Stimulated activated CD8-positive, alpha-beta memory T cell treated with anti-CD3 and anti-CD28 coated beads, Interleukin-2, amount 100 ng/mL, for 1 hour (primary cell): Measurements from ENCODE around the gene ST6GALNAC2.
A peak's percentile ranks its signal among the peaks of the same experiment; 100 is the strongest.
"Not testable (repeated sequence)": the region's sequence is repeated elsewhere in the genome, so short reads cannot be mapped to it uniquely, and the experiment has no call there.

Experiments
- DNase-seq, 2 donors: peaks; one replicate each; pipeline ENCODE4 v3.0.0-alpha.2; 2020; ENCODE audit warnings: low read depth in 2 of 2

Gene ST6GALNAC2

GRCh38 chr17:76570877-76571471 is 14.7 kb downstream of the ST6GALNAC2 start:
- DNase-seq = no peak

DNA sequence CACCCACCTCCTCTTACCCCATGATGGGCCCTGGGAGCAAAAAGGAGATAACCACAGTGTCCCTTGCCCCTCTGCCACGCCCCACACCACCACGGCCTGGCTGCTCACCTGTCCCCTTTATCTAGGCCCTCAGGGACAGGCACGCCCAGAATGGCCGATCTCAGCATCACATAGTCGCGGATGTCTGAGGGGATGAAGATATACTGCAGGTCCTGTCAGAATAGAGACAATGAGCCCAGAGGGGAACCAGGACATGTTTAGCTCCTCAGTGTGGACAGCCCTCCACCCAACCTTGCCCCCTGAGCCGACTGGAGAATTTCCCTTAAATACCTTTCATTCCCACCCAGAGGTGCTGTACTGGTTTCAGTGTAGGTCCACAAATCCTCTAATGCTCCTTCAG is 15.2 kb downstream of the ST6GALNAC2 start:
- no peak for DNase-seq

DNA sequence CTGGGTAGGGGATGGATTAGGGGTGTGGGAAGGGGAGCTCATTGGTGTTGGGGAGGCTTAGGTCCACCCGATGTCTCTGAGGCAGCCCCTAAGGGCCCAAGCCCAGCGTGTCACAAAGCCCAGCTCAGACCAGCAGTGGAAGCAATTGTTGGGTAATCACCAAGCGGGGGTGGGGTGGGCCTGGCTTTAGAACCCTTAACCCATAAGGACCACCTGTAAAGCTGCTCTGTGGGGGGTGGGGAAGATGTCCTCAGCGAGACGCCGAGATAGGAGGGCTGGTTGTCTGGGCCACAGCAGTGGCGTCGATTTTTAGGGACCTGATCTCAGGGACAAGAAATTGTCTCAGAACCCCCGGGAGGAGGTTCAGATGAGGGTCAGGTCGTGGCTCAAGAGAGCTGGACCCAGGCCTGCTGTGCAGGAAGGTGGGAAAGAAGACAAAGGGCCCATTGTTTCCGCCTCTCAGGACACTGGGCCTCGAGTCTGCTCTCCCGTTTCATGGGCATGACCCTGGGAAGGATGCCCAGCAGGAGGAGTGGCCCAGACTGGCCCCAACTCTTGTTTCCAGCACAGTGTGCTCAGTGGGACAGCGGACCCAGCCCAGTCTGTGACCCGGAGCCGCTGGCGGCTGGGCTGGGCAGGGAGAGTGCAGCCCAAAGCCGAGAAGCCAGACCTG is 15.9 kb downstream of the ST6GALNAC2 start:
- no peak for DNase-seq

GRCh38 chr17:76568811-76569221 is 16.8 kb downstream of the ST6GALNAC2 start:
- DNase-seq = no peak

DNA sequence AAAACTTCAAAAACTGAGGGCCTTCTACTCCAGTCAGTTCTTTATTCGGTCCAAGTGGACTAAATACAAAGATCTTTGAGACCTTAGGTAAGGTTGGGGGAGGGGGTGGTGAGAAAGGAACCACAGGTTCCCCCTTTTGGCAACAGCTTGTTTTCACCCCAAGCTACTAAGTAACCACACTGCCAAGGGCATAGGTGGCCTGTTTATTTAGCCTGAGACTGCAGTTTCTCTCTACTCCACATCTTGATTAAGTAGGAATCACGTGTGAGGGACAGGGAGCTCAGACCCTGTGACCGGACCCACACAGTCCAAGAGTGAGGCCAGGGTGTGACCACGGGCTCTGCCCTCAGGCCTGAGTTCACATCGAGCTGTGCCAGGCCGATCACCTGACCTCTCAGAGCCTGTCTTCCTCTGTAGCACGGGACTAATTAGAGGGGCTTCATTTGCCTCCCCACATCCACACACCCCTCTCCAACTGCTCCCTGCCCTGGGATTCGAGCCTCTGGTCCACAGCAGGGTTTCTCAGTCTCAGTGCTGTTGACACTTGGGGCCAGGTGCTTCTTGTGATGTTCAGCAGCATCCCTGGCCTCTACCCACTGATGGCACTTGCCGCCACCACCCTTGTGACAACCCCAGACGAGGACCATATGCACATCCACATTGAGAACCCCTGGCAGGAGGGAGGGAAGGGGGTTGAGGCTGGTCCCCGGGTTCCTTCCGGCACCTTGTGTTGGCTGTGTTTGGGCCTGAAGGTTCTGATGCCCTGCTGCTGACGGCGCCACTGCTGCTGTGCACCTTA is 17.8 kb downstream of the ST6GALNAC2 start:
- no peak for DNase-seq

DNA sequence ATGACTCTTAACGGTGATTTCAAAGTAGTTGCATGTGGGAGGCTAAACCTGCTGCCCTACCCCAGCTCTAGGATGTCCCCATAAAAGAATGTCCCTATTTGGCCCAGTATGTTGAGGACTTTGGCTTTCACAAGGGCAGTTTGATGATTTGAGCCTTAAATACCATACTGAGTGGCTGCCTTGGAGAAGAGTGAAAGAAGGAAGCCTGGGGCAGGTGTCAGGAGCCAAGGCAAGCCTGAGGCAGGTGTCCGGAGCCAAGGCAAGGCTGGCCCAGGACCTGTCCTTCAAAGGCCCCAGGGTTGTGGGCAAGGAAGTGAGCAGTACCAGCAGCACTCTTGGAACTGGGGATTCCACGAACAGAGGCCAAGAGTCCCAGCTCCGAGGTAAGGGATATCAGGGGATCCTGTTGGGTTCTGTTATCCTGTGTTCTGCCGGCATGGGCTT is 18.6 kb downstream of the ST6GALNAC2 start:
- DNase-seq = no peak

DNA sequence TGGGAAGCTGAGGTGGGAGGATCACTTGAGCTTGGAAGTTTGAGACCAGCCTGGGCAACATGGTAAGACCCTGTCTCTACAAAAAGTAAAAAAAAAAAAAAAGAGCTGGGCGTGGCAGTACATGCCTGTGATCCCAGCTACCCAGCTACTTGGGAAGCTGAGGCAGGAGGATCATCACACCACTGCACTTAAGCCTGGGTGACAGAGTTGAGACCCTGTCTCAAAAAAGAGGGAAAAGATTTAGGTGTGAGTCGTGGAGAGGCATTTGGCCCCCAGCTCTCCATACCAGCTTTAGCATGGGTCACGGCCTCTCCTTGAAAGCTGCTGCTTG is 19.1 kb downstream of the ST6GALNAC2 start:
- no peak for DNase-seq

- no peak for DNase-seq
Measured at GRCh38 chr17:76565728-76566612, 19.7 kb downstream of the ST6GALNAC2 start.

DNA sequence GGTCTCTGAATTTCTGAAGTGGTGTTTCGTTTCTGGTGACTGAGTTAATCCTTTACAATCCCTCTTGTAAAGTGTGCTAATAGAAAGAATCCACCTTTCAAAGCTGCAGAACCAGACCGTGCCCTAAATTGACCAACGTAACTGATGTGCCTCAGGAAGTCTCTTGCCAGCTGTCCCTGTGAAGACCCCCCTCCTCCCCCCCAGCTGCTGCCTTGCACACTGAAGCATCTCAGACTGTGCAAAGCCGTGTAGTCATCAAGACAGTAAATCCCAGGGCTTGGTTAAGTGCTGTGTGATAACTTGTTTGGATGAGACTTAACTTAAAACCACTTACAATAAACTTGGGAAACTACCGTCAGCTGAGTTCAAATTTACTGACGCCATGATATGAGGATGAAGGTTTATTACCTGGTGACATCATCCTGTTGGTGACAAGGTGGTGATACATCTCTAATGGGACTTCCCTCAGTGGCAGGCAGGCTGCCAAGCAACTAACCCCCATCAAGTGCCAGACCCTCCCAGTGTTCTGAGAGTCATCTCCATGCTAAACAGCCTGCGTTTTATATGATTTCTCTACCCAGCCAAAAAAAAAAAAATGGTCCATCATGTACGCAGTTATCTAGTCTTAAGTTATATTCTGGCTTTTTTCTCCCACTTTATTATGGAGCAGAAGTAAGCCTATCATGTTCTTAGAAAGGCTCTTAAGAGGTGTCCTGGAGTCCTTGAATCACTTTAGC is 20.5 kb downstream of the ST6GALNAC2 start:
- DNase-seq = not testable (repeated sequence)

DNA sequence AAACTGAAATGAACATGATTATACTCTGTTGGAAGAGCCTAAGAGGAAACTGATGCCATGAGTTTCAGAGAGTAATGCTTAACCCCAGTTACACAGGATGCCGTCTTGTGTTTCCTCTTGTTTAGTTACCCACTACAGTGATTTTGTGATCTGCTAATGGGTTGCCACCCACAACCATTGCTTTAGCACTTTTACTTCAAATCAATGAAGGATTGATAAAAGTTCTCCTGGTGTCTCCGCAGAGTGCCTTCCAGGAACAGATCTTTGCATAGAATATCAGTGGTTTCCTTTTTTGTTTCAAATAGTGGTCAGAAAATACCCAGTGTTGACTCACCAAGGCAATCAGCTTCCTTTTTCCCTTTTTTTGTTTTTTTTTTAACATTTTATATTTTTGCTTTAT is 22.3 kb downstream of the ST6GALNAC2 start:
- DNase-seq = not testable (repeated sequence)

GRCh38 chr17:76562734-76563148 is 22.9 kb downstream of the ST6GALNAC2 start:
- DNase-seq = no peak

DNA sequence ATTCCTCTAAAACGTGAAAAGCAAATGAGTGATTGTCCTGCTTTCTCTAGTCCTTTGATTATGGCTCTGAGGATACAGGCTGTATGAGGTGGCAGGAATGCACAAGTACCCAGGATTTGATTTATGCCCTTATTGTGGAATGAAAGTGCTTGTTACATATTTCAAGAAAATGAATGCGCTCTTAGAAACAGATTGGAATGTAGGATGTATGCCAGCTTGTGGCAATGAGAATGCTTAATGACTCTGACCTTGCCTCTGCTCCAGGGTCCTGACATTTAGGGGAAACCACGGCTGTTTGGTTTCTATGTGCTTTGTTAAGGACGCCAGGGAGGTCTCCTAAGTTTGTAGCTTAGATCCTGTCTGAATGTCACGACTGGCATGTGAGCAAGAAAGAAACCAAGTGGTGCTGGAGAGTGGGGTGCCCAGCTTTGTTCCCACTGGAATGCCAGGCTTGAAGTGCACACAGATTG is 23.8 kb downstream of the ST6GALNAC2 start:
- DNase-seq = no peak

GRCh38 chr17:76561332-76561731 is 24.3 kb downstream of the ST6GALNAC2 start:
- DNase-seq = no peak

DNA sequence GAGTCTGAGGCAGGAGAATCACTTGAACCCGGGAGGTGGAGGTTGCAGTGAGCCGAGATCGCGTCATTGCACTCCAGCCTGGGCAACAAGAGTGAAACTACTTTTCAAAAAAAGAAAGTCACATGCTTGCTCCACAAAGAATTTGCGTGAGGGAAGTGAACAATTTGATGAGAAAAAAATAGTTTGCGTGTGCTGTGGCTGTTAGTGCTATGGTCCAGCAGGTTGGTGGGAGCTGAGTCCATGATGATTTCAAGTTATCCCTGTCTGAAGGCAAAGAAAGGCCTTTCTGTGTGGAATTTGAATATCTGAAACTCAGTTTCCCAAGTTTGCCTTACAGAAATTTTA is 24.8 kb downstream of the ST6GALNAC2 start:
- no peak for DNase-seq

DNA sequence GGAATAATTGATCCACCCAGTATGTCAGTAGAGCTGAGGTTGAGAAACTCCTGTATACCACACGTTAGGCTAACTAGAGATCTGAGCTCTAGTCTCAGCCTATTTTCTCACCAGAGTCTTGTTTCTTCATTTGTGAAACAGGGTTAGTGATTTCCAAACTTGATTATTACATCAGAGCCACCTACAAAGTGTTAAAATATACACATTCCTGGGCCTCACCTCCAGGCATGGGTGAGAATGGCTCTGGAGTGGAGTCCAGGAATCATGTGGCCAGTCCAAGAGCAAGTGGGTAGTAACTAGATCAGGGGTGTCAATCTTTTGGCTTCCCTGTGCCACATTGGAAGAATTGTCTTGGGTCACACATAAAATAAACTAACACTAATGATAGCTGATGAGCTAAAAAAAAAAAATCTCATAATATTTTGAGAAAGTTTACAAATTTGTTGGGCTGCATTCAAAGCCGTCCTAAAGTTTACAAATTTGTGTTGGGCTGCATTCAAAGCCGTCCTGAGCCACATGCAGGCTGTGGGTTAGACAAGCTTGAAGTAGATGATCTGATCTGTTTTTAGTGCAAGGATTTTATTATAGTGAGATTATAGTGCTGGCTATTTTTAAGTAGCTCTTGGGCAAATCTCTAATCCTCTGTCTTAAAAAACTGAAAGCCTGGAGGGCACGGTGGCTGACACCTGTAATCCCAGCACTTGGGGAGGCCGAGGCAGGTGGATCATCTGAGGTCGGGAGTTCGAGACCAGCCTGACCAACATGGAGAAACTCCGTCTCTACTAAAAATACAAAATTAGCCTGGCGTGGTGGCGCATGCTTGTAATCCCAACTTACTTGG is 25.4 kb downstream of the ST6GALNAC2 start:
- DNase-seq = no peak

GRCh38 chr17:76559460-76559859 is 26.2 kb downstream of the ST6GALNAC2 start:
- not testable (repeated sequence) for DNase-seq

DNA sequence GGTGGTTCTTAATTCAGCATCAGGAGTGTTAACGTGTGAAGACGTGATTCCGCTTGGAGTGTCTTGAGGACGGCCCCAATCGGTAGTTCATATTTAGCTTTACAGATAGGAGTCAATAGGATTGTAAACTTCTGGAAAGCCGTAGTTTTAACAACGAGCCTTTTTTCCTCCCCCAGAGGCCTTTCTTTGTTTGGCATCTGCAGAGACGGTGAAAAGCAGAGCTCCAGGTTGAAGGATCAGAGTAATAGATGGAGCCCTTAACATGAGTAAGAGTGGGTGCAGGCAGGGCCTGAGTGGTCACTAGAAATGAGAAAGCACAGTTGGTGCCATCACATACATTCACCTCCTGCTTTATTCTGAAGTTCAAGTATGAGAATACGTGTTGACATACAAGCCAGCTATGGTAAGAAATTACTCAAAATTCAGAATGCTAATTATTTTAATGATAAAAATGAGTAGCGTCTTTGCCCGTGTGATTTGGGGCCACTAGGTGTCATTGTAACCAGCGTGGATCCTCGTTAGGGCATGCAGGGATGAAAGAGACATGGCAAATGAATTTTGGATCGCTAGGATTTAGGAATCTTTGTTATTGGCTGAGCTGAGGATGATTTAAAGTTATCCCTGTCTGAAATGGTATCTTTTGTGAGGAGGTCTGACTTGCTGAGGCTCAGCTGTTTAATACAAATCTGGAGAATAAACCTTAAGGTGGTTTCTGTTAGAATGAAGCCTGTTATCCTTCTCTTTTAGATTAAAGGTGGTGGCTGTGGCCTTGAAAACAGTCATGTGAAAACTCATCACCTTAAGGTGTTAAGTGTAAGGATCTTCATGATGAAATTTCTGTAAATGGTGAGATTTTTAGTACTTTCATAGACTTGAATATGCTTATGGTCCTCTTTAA is 27.2 kb downstream of the ST6GALNAC2 start:
- DNase-seq = no peak

DNA sequence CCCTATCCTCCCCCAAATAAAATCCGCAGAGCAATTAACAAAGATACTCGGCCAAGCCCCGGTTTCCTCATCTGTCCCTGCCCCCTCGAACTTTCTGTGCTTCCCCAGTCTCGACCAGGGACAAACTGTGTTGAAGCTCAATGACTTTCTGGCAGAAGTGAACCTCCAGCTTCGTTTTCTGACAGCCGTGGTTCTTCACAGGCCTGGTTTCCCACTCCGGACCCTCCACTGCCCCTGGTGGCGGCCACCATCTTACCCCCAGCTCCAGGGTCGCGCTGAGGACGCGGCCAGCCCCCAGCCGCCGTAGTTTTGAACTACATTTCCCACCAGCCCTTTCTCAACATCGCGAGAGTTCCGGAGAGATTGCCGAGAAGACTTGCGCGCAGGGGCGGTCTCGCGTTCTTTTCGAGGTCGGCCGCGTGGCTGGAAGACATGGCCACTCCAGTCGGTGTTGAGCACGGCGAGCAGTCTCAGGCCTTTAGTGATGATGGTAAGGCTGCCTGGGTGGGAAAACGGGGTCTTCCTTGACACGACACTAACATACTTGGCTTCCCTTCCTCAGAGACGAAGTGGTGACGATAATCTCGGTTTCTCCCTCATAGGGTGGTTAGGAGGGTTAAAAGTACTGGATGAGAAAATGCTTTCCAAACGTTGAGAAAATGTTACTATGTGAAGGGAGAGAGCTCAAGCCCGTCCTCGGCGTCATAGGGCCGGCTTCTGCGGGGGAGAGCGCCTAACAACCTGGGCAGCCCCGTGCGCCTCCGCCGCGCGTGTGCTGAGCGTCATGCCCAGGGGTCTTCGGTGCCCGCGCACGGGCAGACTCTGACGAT is 28.1 kb downstream of the ST6GALNAC2 start:
- peak; percentile 84 to 86 for DNase-seq
